Adrenal gland (tissue), 12 donors: ENCODE measurements around the gene PTGES2. TPM values are rescaled to one million over a fixed set of nuclear protein-coding genes. Genes with fewer than 3 reads are reported as not detected.

ENCODE experiments used
- DNase-seq, 7 donors: peaks; one replicate each; pipeline ENCODE4 v3.0.0-alpha.2; 2019 to 2020
- H3K27ac ChIP-seq, 5 donors: fragments of 200-600 bp; sonication (generic) in 4 of 5; 1 replicate in 3 of 5; 2 replicates in 2 of 5; pipeline versions ENCODE4 v1.5.1 to v1.8.0; 2016 to 2020; ENCODE audit warnings: mild to moderate bottlenecking in 1 of 5
- H3K27me3 ChIP-seq: fragments of 200-600 bp; 2 replicates; pipeline ENCODE4 v1.8.0; 2021
- H3K36me3 ChIP-seq, 2 donors: fragments of 200-600 bp; replicated peaks in 1 of 2; 1 replicate in 1 of 2; 2 replicates in 1 of 2; pipeline versions ENCODE4 v1.5.1 to v1.8.0; 2018 to 2022
- H3K4me1 ChIP-seq, 2 donors: fragments of 200-600 bp; replicated peaks in 1 of 2; 1 replicate in 1 of 2; 2 replicates in 1 of 2; pipeline versions ENCODE4 v1.5.1 to v1.8.0; 2018 to 2021
- H3K4me3 ChIP-seq, 4 donors: fragments of 200-600 bp; sonication (generic) in 3 of 4; one replicate each; pipeline ENCODE4 v1.5.1; 2016 to 2018
- H3K9me3 ChIP-seq, 3 donors: fragments of 200-600 bp; sonication (generic) in 1 of 3; replicated peaks in 1 of 3; 1 replicate in 2 of 3; 2 replicates in 1 of 3; pipeline versions ENCODE4 v1.5.1 to v1.8.0; 2016 to 2021
- CTCF ChIP-seq, 6 experiments: fragments of 450-650 bp in 4 of 6; fragments of 200-600 bp in 2 of 6; sonication (generic) in 1 of 6; IDR thresholded peaks; 1 replicate in 5 of 6; 2 replicates in 1 of 6; pipeline versions ENCODE4 v1.5.1 to v1.8.0; 2016 to 2021; ENCODE audit warnings: antibody characterized with exemption in 6 of 6, mild to moderate bottlenecking in 2 of 6, moderate library complexity in 1 of 6
- POLR2A ChIP-seq, 2 donors: fragments of 450-650 bp; IDR thresholded peaks; one replicate each; pipeline ENCODE4 v1.6.1; 2017; ENCODE audit warnings: antibody characterized with exemption in 2 of 2, mild to moderate bottlenecking in 2 of 2, moderate library complexity in 1 of 2
- WGBS, 4 donors: extraction: QIAGEN DNeasy Blood & Tissue Kit in 2 of 4; methylation state at CpG; one replicate each; pipeline versions ENCODE4 v1.1.5 to v1.1.7; 2013 to 2017; 5-methylcytosine and 5-hydroxymethylcytosine counted together
- intact Hi-C, 2 donors: fragments of 100-400 bp; cut with DNase I; formaldehyde crosslinking; loops; one replicate each; pipeline versions ENCODE4 v1.14.1 to v1.15.0; 2022 to 2023
- polyA plus RNA-seq, 3 donors: library from polyadenylated mRNA; stranded (reverse); fragments of 200-250 nt in 2 of 3; fragments of 350-450 nt in 1 of 3; fragmentation: Illumina TruSeq in 1 of 3; extraction: RNeasy Lipid Tissue Mini Kit (QIAGEN cat#74804) in 1 of 3; gene quantifications; one replicate each; pipeline ENCODE4 v1.2.3, GENCODE V29; 2013 to 2014
- total RNA-seq, 9 donors: library from RNA; depleted of rRNA in 4 of 9; stranded (reverse); fragments of >200 nt in 4 of 9; fragments of 120-200 nt in 1 of 9; fragmentation: NEBNext Ultra II Directional in 1 of 9; extraction: Animal tissue kit (Norgen Biotek cat#: 25700) in 1 of 9; gene quantifications; one replicate each; pipeline versions ENCODE4 v1.1.0 to v1.2.4, GENCODE V29; 2013 to 2023
- donor health status: healthy with polysubstance abuse.
- donor health status: Bipolar disorder and iron deficiency.
- donor health status: DM: yes; HTN: yes; CAD: no.
- donor health status: DM: no; HTN: no; CAD: no.
- donor health status: DM: no; HTN: no; CAD: no.
- donor health status: DM: yes; HTN: yes; CAD: no.

The PTGES2 gene
- total and polyA plus RNA-seq, 12 donors, result 64.8 to 147 (median 98.4) TPM

- Histone ChIP-seq H3K27me3 (no peaks in the 10 kb centered on the region), H3K4me3 (no peak overlapping the region), H3K4me1 (peaks cover 47 to 67% of the 10 kb centered on the region in 2 donors), H3K9me3 (no peaks in the 10 kb centered on the region), H3K36me3 (peaks cover 0 to 54% of the 10 kb centered on the region in 2 donors), H3K27ac (peak overlapping the region in 3 of 5 donors; percentile 24 to 98 (median 92))
- TF ChIP-seq POLR2A (IDR thresholded peaks at IDR 0.05) (no peak), CTCF (IDR thresholded peaks at IDR 0.05) (no peak)
- intact Hi-C loops, result no loop called here
- WGBS, 4 donors, result 64 to 84% (median 79%) methylated on average over 5 to 20 of the region's 20 CpGs
- DNase-seq, result peak in 3 of 7 donors; percentile 54 to 70 (median 60)
These were observed 25.8 kb downstream of the PTGES2 start for GRCh38 chr9:128101690-128102089.

- peaks cover 47 to 71% of the 10 kb centered on the region in 2 donors for H3K4me1 ChIP-seq
- H3K4me3 ChIP-seq, result no peak overlapping the region
- no peaks in the 10 kb centered on the region for H3K9me3 ChIP-seq
- DNase-seq, result peak in 3 of 7 donors; percentile 50 to 59 (median 55)
- H3K27ac ChIP-seq, result peak overlapping the region in 3 of 5 donors; percentile 24 to 98 (median 92)
- WGBS, 4 donors, result 64 to 77% (median 66%) methylated on average over 12 of the region's 12 CpGs
- TF ChIP-seq POLR2A (IDR thresholded peaks at IDR 0.05) (no peak), CTCF (IDR thresholded peaks at IDR 0.05) (no peak)
- intact Hi-C loops, result no loop called here
- H3K27me3 ChIP-seq, result no peaks in the 10 kb centered on the region
- peaks cover 0 to 50% of the 10 kb centered on the region in 2 donors for H3K36me3 ChIP-seq
These were observed 26.3 kb downstream of the PTGES2 start for GRCh38 chr9:128101231-128101661.

GRCh38 chr9:128100581-128100980 lies 26.9 kb downstream of the PTGES2 start:
- Histone ChIP-seq H3K27me3 (no peaks in the 10 kb centered on the region), H3K36me3 (peaks cover 0 to 43% of the 10 kb centered on the region in 2 donors), H3K9me3 (no peaks in the 10 kb centered on the region), H3K4me3 (peak overlapping the region in 1 of 4 donors; percentile 56), H3K27ac (peak overlapping the region in 3 of 5 donors; percentile 92 to 98 (median 96)), H3K4me1 (peaks cover 47 to 74% of the 10 kb centered on the region in 2 donors)
- WGBS, 4 donors, result 84 to 92% (median 88%) methylated on average over 9 to 10 of the region's 10 CpGs
- intact Hi-C loops, result no loop called here
- TF ChIP-seq CTCF (IDR thresholded peaks at IDR 0.05) (no peak), POLR2A (IDR thresholded peaks at IDR 0.05) (no peak)
- DNase-seq, result no peak

GRCh38 chr9:128099932-128100491 lies 27.5 kb downstream of the PTGES2 start:
- H3K36me3 ChIP-seq, result peaks cover 0 to 37% of the 10 kb centered on the region in 2 donors
- TF ChIP-seq CTCF (IDR thresholded peaks at IDR 0.05) (no peak), POLR2A (IDR thresholded peaks at IDR 0.05) (no peak)
- DNase-seq, result peak in 3 of 7 donors; percentile 43 to 70 (median 45)
- peak overlapping the region; percentile 65 to 98 (median 93) for H3K27ac ChIP-seq
- H3K4me3 ChIP-seq, result peak overlapping the region in 1 of 4 donors; percentile 56
- H3K9me3 ChIP-seq, result no peaks in the 10 kb centered on the region
- intact Hi-C loops, result no loop called here
- 39 to 50% (median 45%) methylated on average over 4 to 16 of the region's 16 CpGs for WGBS, 4 donors
- H3K4me1 ChIP-seq, result peaks cover 51 to 80% of the 10 kb centered on the region in 2 donors
- H3K27me3 ChIP-seq, result no peaks in the 10 kb centered on the region
